Effector memory CD4-positive, alpha-beta T cell (primary cell): ENCODE measurements around the gene MYCN.
"Not testable (repeated sequence)": the region's sequence is repeated elsewhere in the genome, so short reads cannot be mapped to it uniquely, and the experiment has no call there.

ENCODE experiments used
- DNase-seq, 3 donors: peaks; one replicate each; pipeline ENCODE4 v3.0.0-alpha.2; 2020
- H3K27ac ChIP-seq: 2 replicates; pipeline ENCODE4 v1.7.0; 2013; ENCODE audit warnings: mild to moderate bottlenecking, low read length, moderate library complexity; ENCODE audit not compliant: insufficient read depth, poor library complexity, severe bottlenecking
- H3K27me3 ChIP-seq: replicated peaks from 2 replicates; pipeline ENCODE4 v1.7.0; 2013; ENCODE audit warnings: mild to moderate bottlenecking, low read length; ENCODE audit not compliant: insufficient read depth, control insufficient read depth, poor library complexity, severe bottlenecking
- H3K36me3 ChIP-seq: 2 replicates; pipeline ENCODE4 v1.7.0; 2013; ENCODE audit warnings: mild to moderate bottlenecking, low read length, moderate library complexity; ENCODE audit not compliant: control insufficient read depth, insufficient read depth
- H3K4me1 ChIP-seq: 2 replicates; pipeline ENCODE4 v1.7.0; 2013; ENCODE audit warnings: low read length, mild to moderate bottlenecking; ENCODE audit not compliant: control insufficient read depth, insufficient read depth, poor library complexity, severe bottlenecking
- H3K4me3 ChIP-seq: 2 replicates; pipeline ENCODE4 v1.7.0; 2013; ENCODE audit warnings: low read length, low read depth, mild to moderate bottlenecking; ENCODE audit not compliant: insufficient read depth, poor library complexity, severe bottlenecking
- H3K9me3 ChIP-seq: 2 replicates; pipeline ENCODE4 v1.7.0; 2013; ENCODE audit warnings: mild to moderate bottlenecking, low read length, moderate library complexity; ENCODE audit not compliant: control insufficient read depth

MYCN gene

GRCh38 chr2:15897431-15898098 is 42.8 kb upstream of the MYCN start:
- DNase-seq = no peak
- Histone ChIP-seq H3K9me3 (no peaks in the 10 kb centered on the region), H3K4me1 (no peaks in the 10 kb centered on the region), H3K27ac (no peak overlapping the region), H3K27me3 (no peaks in the 10 kb centered on the region), H3K36me3 (no peaks in the 10 kb centered on the region), H3K4me3 (no peak overlapping the region)

- no peak overlapping the region for H3K4me3 ChIP-seq
- H3K9me3 ChIP-seq = no peaks in the 10 kb centered on the region
- no peaks in the 10 kb centered on the region for H3K36me3 ChIP-seq
- DNase-seq = no peak
- no peaks in the 10 kb centered on the region for H3K4me1 ChIP-seq
- no peak overlapping the region for H3K27ac ChIP-seq
- no peaks in the 10 kb centered on the region for H3K27me3 ChIP-seq
Measured at GRCh38 chr2:15899327-15899612, 41.1 kb upstream of the MYCN start.

- Histone ChIP-seq H3K4me1 (no peaks in the 10 kb centered on the region), H3K9me3 (no peaks in the 10 kb centered on the region), H3K36me3 (no peaks in the 10 kb centered on the region), H3K27me3 (no peaks in the 10 kb centered on the region), H3K4me3 (no peak overlapping the region), H3K27ac (no peak overlapping the region)
- no peak for DNase-seq
Measured at GRCh38 chr2:15899751-15900493, 40.4 kb upstream of the MYCN start.

- Histone ChIP-seq H3K9me3 (no peaks in the 10 kb centered on the region), H3K4me3 (no peak overlapping the region), H3K27me3 (no peaks in the 10 kb centered on the region), H3K4me1 (no peaks in the 10 kb centered on the region), H3K27ac (no peak overlapping the region), H3K36me3 (no peaks in the 10 kb centered on the region)
- no peak for DNase-seq
Measured at GRCh38 chr2:15901095-15901807, 39.1 kb upstream of the MYCN start.

GRCh38 chr2:15901808-15902130 is 38.6 kb upstream of the MYCN start:
- H3K4me3 ChIP-seq = no peak overlapping the region
- no peak for DNase-seq
- no peaks in the 10 kb centered on the region for H3K36me3 ChIP-seq
- H3K4me1 ChIP-seq = no peaks in the 10 kb centered on the region
- no peaks in the 10 kb centered on the region for H3K9me3 ChIP-seq
- H3K27me3 ChIP-seq = no peaks in the 10 kb centered on the region
- no peak overlapping the region for H3K27ac ChIP-seq

GRCh38 chr2:15903910-15904309 is 36.4 kb upstream of the MYCN start:
- H3K27ac ChIP-seq, H3K27me3 ChIP-seq, H3K4me1 ChIP-seq, H3K4me3 ChIP-seq, DNase-seq, H3K36me3 ChIP-seq, H3K9me3 ChIP-seq: not testable (repeated sequence)

- Histone ChIP-seq H3K9me3 (no peaks in the 10 kb centered on the region), H3K27ac (no peak overlapping the region), H3K4me1 (no peaks in the 10 kb centered on the region), H3K4me3 (no peak overlapping the region), H3K36me3 (no peaks in the 10 kb centered on the region), H3K27me3 (no peaks in the 10 kb centered on the region)
- no peak for DNase-seq
Measured at GRCh38 chr2:15905267-15905645, 35.1 kb upstream of the MYCN start.

- H3K4me3 ChIP-seq = no peak overlapping the region
- no peaks in the 10 kb centered on the region for H3K9me3 ChIP-seq
- no peak for DNase-seq
- no peaks in the 10 kb centered on the region for H3K4me1 ChIP-seq
- H3K36me3 ChIP-seq = no peaks in the 10 kb centered on the region
- H3K27ac ChIP-seq = no peak overlapping the region
- no peaks in the 10 kb centered on the region for H3K27me3 ChIP-seq
Measured at GRCh38 chr2:15905986-15906491, 34.3 kb upstream of the MYCN start.

- Histone ChIP-seq H3K36me3 (no peaks in the 10 kb centered on the region), H3K4me3 (no peak overlapping the region), H3K9me3 (no peaks in the 10 kb centered on the region), H3K27ac (no peak overlapping the region), H3K27me3 (no peaks in the 10 kb centered on the region), H3K4me1 (no peaks in the 10 kb centered on the region)
- no peak for DNase-seq
Measured at GRCh38 chr2:15906778-15907177, 33.6 kb upstream of the MYCN start.
